HG02763 (cell line): ENCODE results near the gene ATF7.
A peak's percentile ranks its signal among the peaks of the same experiment; 100 is the strongest.
"Not testable (repeated sequence)": the region's sequence is repeated elsewhere in the genome, so short reads cannot be mapped to it uniquely, and the experiment has no call there.

Experiments
- ATAC-seq: cut with Tn5 transposase; IDR thresholded peaks from one replicate; pipeline ENCODE4 v1.9.1; 2021; ENCODE audit warnings: mild to moderate bottlenecking, moderate library complexity; ENCODE audit not compliant: unreplicated experiment

The ATF7 gene

DNA sequence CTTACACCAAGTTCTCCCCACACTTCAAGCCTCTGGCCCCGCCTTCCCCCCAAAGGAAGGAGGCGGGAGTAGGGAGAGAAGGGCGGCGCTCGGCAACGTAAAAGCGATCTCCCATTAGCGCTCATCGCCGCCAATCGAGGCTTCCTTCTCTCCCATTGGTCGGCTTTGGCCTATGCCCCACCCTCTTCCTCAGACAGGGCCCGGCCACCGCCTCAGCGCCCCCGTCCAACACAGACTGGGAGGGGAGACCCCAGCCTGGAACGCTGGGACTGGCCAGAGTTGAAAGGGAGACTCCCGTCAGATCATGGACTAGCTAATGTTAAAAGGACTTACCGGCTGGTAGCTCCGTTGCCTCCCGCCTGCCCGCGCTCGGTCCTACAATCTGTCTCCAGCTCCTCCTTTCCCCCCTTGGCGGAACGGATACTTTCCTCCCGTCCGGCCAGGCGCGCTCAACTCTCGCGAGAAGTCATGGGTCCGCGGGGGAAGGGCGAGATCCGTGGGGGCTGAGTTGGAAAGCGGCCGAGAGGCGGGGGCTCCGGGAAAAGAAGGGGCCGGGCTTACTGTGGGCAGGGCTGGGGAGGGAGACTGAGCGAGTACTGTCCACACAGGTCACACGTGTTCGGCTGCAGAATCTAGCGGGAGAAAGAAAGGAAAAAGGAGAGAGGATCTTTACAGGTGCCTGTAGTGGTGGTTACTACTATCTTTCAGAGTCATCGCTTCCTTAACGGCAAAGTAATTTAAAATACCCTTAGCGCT, at the start of gene ATF7:
TSS of gene ATF7 (minus strand) at position 437 of the 756 bp plus-strand sequence. CDS start 25,382 bp downstream, outside the sequence.
- peak; percentile 96 for ATAC-seq

DNA sequence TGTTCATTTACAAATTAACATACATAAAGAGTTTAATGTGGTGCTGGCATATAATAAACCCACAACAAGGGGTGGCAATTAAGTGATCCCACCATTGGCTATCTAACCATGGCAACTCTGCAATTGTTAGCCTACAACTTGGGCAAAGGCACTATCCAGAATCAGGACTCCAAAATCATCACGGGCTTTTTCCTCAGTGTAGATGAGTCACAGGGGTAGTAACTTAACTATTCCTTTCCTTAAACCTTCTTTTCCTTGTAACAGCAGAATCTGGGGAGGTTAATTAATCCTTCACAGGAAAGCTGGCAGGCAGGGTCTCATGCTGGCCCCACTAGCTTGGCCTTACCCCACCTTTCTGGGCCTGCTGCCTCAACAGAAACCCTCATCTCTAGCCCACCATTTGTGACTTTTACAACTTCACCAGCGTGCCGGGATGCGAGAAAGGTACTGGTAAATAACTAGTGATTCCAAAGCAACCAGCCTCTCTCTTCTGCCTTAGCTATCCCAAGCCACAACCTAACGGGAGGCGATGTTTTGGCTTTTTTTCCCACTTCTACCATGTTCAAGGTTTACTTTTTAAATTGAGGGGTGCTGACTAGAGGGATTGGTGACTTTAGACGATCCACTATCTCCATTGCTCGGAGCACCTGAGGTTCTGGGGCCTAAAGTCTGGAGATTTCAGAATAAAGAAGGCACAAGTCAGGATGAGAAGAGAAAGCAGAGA, 49.0 kb upstream of the ATF7 start:
- no peak for ATAC-seq

DNA sequence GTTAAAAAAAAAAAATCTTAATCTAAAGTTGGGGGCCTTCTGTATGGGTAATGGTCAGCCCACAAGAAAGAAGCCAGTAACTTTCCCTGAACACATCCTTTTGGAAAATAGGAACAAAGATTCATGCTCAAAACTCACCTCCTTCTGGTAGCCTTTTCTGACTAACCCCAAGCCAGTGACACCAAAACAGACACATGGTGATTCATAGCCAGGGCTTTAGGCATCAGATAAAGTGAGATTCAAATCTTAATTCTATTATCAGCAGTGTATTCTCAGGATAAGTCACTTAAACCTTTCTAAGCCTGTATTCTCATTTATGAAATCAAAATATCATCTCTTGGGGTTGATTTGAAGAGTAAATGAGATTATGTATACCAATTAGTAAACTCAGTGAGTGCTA, 44.8 kb upstream of the ATF7 start:
- no peak for ATAC-seq

- no peak for ATAC-seq
Measured at GRCh38 chr12:53670308-53670707, 44.1 kb upstream of the ATF7 start.

DNA sequence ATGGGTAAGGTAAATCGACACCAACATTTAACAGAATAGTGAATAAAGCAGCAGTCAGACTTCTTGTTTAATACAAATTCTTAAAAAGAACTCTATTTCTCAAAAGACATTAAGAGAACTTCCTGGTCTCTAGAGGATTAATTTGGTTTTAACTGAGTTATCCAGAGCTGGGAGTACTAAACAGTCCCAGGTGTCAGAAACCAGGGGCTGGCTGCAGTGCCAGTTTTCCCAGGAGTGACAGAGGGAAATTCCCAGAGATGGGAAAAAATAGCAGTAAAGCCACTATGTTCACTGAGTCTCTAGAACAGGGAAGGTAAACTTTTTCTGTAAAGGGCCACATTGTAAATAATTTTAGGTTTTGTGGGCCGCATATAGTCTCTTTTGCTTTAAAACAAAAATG, 40.9 kb upstream of the ATF7 start:
- ATAC-seq: no peak

DNA sequence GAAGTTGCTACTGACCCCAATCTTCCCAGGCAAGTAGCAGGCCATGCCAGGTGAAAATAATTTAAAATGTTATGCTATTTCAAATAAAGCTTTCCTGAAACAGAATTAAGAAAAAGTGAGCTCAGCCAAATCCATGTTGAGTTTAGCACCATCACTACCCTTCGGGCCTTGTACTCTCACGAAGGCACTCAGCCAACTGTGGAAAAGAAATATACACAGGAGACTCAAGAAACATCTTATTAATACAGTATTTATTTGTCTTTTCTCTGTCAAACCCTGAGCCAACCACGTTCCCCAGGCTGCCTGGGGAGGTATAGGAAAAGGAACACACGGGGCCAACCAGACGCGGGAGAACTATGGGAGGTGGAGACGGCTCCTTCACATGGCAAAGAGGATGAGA, 38.8 kb upstream of the ATF7 start:
- no peak for ATAC-seq

- no peak for ATAC-seq
Measured at GRCh38 chr12:53664191-53664590, 38.0 kb upstream of the ATF7 start.

GRCh38 chr12:53660041-53660440, 33.9 kb upstream of the ATF7 start:
- no peak for ATAC-seq

- ATAC-seq: no peak
Measured at GRCh38 chr12:53659571-53659981, 33.4 kb upstream of the ATF7 start.

DNA sequence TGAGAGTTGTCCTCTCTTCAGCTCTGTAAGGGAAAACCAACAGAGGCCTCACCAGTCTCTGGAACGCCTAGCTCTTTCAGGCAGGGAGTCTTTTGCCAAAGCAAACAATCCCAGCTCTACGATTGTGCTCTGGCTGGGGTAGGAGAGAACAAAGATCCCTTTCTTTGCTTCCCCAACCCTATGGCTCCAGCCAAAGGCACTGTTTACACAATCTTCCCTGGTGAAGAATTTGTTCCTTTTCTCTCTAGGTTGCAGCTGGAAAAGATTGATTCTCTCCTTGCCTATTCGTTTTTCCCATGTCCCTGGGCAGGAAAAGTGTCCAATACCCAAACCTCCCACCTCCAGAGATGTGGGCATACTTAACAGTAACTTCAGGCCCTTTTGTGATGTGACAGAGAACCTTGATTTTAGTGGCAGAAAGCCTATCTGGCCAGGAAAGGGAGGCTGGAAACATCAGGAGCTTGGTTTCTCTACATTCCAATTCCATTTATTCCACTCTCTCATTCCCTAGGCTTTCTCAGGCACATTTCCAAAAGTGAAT, 32.9 kb upstream of the ATF7 start:
- no peak for ATAC-seq

- ATAC-seq: no peak
Measured at GRCh38 chr12:53657041-53657440, 30.9 kb upstream of the ATF7 start.

GRCh38 chr12:53653595-53653994, 27.4 kb upstream of the ATF7 start:
- ATAC-seq: no peak

DNA sequence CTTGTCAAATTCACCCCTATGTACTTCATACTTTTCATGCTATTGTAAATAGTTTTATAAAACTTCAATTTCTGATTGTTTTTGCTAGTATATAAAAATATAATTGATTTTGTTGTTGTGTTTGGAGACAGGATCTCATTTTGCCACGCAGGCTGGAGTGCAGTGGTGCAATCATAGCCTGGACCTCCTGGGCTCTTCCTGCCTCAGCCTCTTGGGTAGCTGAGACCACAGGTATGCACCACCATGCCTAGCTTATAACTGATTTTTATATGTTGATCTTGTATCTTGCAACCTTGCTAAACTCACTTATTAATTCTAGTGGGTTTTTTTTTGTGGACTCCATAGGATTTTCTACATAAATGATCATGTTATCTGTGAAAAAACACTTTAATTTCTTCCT, 26.2 kb upstream of the ATF7 start:
- no peak for ATAC-seq

DNA sequence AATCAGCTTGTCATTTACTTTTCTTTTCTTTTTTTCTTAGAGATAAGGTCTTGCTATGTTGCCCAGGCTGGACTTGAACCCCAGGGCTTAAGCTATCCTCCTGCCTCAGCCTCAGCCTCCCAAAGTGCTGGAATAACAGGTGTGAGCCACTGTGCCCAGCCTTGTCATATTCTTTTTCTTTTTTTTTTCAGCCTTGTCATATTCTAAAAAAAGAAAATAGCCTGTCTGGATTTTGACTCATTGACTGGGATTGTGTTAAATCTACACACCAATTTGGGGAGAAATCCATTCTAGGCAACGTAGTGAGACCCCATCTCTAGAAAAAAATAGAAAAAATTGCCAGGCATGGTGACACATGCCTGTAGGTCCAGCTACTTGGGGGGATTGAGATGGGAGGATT, 25.6 kb upstream of the ATF7 start:
- ATAC-seq: no peak

- ATAC-seq: not testable (repeated sequence)
Measured at GRCh38 chr12:53646300-53646699, 20.1 kb upstream of the ATF7 start.

DNA sequence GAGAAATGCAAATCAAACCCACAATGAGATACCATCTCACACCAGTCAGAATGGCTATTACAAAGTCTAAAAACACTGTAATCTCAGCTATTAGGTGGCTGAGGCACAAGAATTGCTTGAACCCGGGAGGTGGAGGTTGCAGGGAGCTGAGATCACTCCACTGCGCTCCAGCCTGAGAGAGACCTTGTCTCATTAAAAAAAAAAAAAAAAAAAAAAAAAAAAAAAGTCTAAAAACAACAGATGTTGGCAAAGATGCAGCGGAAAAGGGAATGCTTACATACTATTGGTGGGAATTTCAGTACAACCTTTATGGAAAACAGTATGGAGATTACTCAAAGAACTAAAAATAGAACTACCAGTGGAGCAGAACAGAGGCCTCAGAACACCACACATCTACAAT, 19.0 kb upstream of the ATF7 start:
- ATAC-seq: no peak

GRCh38 chr12:53644133-53644532, 18.0 kb upstream of the ATF7 start:
- ATAC-seq: no peak

DNA sequence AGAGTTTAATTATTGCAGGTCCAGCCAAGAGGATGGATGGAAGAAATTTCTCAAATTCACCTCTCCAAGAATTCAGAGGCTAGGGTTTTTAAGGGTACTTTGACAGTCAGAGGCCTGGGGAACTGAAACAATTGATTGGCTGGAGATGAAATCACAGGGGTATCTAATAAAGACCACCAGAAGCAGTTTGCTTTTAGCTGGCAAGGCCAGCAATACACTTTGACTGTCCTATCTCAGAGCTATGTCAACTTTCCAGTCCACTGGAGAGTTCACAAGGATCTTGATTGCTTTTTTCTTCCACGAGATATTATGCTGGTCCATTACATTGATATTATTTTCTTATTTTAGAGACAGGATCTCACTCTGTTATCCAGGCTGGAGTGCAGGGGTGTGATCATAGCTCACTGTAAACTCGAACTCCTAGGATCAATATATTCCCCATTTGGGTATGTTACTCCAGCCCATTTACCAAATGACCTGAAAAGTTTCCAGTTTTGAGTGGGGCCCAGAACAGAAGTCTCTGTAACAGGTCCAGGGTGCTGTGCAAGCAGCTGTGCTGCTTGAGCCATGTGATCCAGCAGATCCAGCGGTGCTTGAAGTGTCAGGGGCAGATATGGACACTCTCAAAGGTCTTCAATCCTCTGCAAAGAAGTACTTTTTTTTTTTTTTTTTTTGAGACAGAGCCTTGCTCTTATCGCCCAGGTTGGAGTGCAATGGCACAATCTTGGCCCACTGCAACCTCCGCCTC, 17.2 kb upstream of the ATF7 start:
- no peak for ATAC-seq

DNA sequence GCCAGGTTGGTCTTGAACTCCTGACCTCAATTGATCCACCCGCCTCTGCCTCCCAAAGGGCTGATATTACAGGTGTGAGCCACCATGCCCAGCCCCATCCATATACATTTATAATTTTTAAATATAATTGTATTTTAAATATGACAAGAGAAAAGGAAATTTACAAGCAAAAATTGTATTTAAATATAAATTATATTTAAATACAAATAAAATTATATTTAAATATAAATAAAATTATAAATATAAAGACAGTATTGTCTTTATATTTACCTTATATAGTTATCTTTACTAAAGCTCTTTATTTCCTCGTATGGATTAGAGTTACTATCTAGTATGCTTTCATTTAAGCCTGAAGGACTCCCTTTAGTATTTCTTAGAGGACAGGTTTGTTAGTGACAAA, 11.9 kb upstream of the ATF7 start:
- no peak for ATAC-seq

DNA sequence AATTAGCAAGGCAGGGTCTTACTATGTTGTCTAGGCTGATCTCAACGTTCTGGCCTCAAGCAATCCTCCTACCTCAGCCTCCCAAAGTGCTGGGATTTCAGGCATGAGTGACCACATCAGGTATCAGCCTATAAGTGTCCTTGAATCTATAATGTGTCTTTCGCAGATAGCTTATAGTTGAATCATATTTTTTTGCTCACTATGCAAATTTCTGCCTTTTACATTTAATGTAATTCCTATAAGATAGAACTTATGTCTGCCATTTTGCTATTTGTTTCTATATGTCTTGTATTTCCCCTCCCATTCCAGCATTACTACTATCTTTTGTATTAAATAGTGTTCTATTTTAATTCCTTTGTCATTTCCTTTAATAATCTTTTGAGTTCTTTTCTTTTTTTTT, 10.5 kb upstream of the ATF7 start:
- ATAC-seq: no peak

DNA sequence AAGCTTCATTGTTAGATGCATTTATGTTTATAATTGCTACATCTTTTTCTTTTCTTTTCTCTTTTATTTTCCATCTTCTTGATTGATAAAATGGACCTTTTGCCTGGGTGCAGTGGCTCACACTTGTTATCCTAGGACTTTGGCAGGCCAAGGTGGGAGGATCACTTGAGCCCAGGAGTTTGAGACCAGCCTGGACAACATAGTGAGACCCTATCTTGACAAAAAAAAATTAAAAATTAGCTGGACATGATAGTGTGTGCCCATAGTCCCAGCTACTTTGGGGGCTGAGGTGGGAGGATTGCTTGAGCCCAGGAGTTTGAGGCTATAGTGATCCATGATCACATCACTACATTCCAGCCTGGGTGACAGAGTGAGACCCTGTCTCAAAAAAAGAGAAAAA, 9.5 kb upstream of the ATF7 start:
- ATAC-seq: not testable (repeated sequence)
